ENCODE results near the gene C19orf67.

Gene C19orf67

GRCh38 chr19:14115756-14116155 lies 30.2 kb upstream of the C19orf67 start:
- no peak overlapping the region for H3K27ac ChIP-seq
- CTCF ChIA-PET: interaction anchor here (0.5 to 0.6 kb wide), 3 partner anchors 80 to 340 kb away, joined by 3 to 5 read pairs (median 3); no protein-coding TSS in a partner anchor
- DNase-seq (ENCODE audit: low spot score): no peak
- POLR2A ChIA-PET (ENCODE audit: low non-redundant PET): interaction anchor here (0.6 kb wide), 1 partner anchor 17 kb away, joined by 8 read pairs; no protein-coding TSS in a partner anchor
- no peak for TF ChIP-seq CTCF (conservative IDR thresholded peaks at IDR 0.05; ENCODE audit: low read depth)

GRCh38 chr19:14114854-14115253 lies 29.3 kb upstream of the C19orf67 start:
- ChIA-PET CTCF (interaction anchor here (0.5 to 1.2 kb wide), 4 partner anchors 9 to 341 kb away, joined by 3 read pairs; no protein-coding TSS in a partner anchor), POLR2A (ENCODE audit: low non-redundant PET) (no interaction called here)
- no peak; the same call in 1 of the 2 replicates for TF ChIP-seq CTCF (conservative IDR thresholded peaks at IDR 0.05; ENCODE audit: low read depth)
- no peak for DNase-seq (ENCODE audit: low spot score)
- peak overlapping the region; percentile 56 for H3K27ac ChIP-seq

- POLR2A ChIA-PET (ENCODE audit: low non-redundant PET): no interaction called here
Measured at GRCh38 chr19:14114439-14114838, 28.9 kb upstream of the C19orf67 start.

DNA sequence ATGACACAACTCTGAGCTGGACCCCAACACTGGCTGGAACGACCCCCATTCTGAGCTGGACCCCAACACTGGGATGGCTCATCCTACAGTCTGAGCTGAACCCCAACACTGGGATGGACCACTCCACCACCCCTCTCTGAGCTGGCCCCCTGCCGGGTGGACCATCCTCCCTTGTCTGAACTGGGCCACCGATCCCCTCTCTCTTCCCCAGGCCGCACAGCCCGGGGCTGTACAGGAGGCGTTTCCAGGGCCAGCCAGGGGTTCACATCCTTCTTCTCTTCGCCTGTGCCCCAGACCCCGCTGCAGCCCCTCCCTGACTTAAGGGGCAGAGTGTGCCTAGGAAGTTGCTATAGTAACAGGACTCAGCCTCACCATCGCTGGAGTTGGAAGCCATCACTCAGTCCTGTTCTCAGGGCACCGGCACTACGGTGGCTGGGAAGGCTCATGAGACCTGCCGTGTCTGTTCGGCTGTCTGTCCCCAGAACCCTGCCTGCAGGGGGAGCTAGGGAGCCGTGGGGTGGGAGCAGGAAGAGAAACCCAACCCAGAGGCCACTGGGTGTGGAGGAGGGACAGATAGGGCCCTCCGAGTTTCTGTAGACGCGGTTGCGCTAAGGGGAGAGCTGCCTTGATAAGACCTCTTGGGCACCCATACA lies 28.3 kb upstream of the C19orf67 start:
- DNase-seq (ENCODE audit: low spot score): no peak
- ChIA-PET POLR2A (ENCODE audit: low non-redundant PET) (interaction anchor here (0.6 kb wide), 1 partner anchor 46 kb away, joined by 3 read pairs; no protein-coding TSS in a partner anchor), CTCF (interaction anchor here (0.5 to 1.2 kb wide), 4 partner anchors 8 to 71 kb away, joined by 3 read pairs; no protein-coding TSS in a partner anchor)
- no peak; the same call in 1 of the 2 replicates for TF ChIP-seq CTCF (conservative IDR thresholded peaks at IDR 0.05; ENCODE audit: low read depth)
- H3K27ac ChIP-seq: peak overlapping the region; percentile 56

More at GRCh38 chr19:14114439-14114838, 28.9 kb upstream of the C19orf67 start:
- H3K27ac ChIP-seq: peak overlapping the region; percentile 56
- no peak for DNase-seq (ENCODE audit: low spot score)
- no peak for TF ChIP-seq CTCF (conservative IDR thresholded peaks at IDR 0.05; ENCODE audit: low read depth)
- CTCF ChIA-PET: interaction anchor here (0.7 to 1.2 kb wide), 2 partner anchors 8 to 15 kb away, joined by 3 read pairs; no protein-coding TSS in a partner anchor

DNA sequence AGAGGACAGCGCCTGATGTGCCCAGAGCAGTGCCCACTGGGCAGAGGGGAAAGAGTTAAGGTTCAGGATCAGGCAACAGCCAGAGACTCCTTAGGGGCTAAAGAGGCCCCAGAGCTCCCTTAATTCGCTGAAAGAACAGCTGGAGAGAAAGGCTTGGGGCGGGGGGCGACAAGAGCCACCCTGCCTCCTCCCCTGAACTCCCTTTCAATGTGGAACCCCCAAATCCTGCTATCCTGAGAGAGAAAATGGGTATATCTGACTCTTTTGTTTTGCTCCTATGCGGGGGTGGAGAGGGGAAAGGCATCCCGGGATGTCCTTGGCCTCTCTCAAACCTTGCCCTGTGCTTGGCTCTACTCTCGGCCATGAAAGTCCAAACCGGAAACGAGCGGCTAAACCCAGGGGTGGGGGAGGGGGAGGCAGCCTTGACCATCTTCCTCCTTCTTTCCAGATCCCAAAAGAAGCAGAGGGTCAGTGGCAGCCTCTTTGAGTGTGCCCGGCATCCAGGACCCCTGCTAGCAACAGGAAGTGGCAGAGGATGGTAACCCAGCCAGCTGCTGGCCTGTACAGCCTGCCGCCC lies 27.3 kb upstream of the C19orf67 start:
- POLR2A ChIA-PET (ENCODE audit: low non-redundant PET): no interaction called here
- no peak for TF ChIP-seq CTCF (conservative IDR thresholded peaks at IDR 0.05; ENCODE audit: low read depth)
- CTCF ChIA-PET: no interaction called here
- DNase-seq (ENCODE audit: low spot score): no peak
- H3K27ac ChIP-seq: peak overlapping the region; percentile 56

DNA sequence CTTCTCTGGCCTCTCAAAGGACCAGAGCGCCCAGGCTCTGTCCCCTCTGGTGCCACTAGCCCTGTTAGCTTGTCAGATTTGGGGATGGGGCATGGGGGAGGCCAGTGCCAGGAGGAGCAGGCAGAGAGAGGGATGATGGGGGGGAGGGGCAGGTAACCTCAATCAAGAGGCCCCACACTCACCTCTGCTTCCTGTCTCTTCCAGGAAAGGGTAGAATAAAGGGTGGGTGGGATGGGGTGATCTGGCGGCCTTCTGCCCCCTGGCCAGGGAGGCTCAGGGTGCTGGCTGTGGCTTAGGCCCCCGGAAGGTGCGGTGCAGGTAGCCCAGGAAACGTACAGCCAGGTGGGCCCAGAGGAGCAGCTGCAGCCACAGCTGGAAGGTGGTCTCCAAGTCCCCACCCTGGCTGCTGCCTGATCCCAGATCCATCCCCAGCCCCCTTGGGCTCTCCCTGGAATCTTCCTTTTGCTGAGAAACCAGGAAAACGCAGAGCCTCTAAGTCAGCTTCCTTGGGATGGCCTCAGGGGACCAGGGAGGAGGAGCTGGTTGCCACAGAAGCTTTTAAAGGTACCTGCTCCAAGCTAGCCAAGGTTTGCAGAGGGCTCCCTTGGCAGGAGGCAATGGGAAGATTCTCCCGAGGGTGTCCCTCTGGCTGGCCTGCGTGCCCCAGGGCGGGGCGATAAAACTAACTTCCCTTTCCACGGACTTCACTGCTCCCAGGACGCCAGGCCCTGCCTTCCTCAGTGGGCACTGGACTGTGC lies 26.6 kb upstream of the C19orf67 start:
- POLR2A ChIA-PET (ENCODE audit: low non-redundant PET): interaction anchor here (0.7 kb wide), 1 partner anchor 439 kb away, joined by 3 read pairs; no protein-coding TSS in a partner anchor

More for the DNA sequence above, 26.6 kb upstream of the C19orf67 start:
- CTCF ChIA-PET: no interaction called here
- peak overlapping the region; percentile 56 for H3K27ac ChIP-seq
- DNase-seq (ENCODE audit: low spot score): no peak
- no peak for TF ChIP-seq CTCF (conservative IDR thresholded peaks at IDR 0.05; ENCODE audit: low read depth)
